ENCODE measurements around the gene GTF3C4. TPM values are rescaled to one million over a fixed set of nuclear protein-coding genes. Genes with fewer than 3 reads are reported as not detected.

The GTF3C4 gene
- total RNA-seq, 6 experiments from 2014 or later = 4.6 to 6.1 (median 5.5) TPM

DNA sequence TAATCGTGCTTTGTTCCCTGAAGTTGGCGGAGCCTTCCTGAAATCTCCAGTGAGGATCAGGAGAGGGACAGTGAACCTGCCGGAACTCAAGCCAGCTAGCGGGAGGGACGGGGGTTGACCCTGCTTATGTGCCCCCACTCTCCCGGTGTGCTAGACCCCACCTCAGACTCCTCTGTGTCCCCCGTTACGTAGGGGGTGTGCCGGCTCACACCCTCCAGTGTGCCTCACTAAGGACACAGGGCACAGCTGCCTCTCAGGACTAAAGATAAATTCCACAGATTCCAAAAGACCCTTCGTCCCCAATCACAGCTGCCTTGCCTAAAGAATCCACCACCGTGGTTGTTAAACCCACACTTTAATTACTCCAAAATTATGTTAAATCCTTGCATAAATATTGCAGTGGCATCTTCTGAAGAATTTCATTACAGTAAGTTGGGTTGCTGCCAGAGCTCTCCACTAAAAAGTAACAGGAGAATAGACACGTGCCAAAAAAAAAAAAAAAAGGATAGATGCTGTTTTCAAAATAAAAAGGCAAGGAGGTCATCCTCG is 73.7 kb downstream of the GTF3C4 start:
- TF ChIP-seq, protein P1, sequence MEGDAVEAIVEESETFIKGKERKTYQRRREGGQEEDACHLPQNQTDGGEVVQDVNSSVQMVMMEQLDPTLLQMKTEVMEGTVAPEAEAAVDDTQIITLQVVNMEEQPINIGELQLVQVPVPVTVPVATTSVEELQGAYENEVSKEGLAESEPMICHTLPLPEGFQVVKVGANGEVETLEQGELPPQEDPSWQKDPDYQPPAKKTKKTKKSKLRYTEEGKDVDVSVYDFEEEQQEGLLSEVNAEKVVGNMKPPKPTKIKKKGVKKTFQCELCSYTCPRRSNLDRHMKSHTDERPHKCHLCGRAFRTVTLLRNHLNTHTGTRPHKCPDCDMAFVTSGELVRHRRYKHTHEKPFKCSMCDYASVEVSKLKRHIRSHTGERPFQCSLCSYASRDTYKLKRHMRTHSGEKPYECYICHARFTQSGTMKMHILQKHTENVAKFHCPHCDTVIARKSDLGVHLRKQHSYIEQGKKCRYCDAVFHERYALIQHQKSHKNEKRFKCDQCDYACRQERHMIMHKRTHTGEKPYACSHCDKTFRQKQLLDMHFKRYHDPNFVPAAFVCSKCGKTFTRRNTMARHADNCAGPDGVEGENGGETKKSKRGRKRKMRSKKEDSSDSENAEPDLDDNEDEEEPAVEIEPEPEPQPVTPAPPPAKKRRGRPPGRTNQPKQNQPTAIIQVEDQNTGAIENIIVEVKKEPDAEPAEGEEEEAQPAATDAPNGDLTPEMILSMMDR (IDR thresholded peaks at IDR 0.05) = no peak
- TF ChIP-seq POLR2A (IDR thresholded peaks at IDR 0.05) = no peak
- 27% methylated on average over 7 of the region's 13 CpGs for WGBS (ENCODE audit: insufficient coverage, low coverage, low lambda C conversion rate, missing lambda C conversion rate)
- Histone ChIP-seq H3K27ac (no peak overlapping the region), H3K9me3 (no peaks in the 10 kb centered on the region), H3K36me3 (no peaks in the 10 kb centered on the region), H3K4me3 (no peak overlapping the region), H3K27me3 (no peaks in the 10 kb centered on the region), H3K4me1 (no peaks in the 10 kb centered on the region)
- ATAC-seq = no peak
- intact Hi-C loops (cut with DNase I) = no loop called here
- peak in 2 of 3 donors; percentile 24 to 33 for DNase-seq

Other genes with a start within 250 kb of the GTF3C4 start
- gene BARHL1, start 87.9 kb upstream of the GTF3C4 start, total RNA-seq = not detected
- gene DDX31, start 481 bp upstream of the GTF3C4 start, total RNA-seq = 1 to 10 TPM; 7.1 to 8.7 (median 8.0) TPM
- under 1 TPM in 2 of 6 experiments, not detected in 4; 0.12 TPM for gene AK8, start 207.8 kb downstream of the GTF3C4 start, total RNA-seq
- gene SPACA9, start 208.4 kb downstream of the GTF3C4 start, total RNA-seq = 1 to 10 TPM in 5 of 6 experiments, under 1 TPM in 1; 0.86 to 2.0 (median 1.3) TPM

All from right lobe of liver (tissue), 6 donors.